DMS114 treated with DMSO at 0.1 percent for 48 hours (cell line): Measurements from ENCODE around the gene RTN1.

Experiments
- DNase-seq: peaks from one replicate; lab custom pipeline; 2025; ENCODE audit not compliant: unreplicated experiment; lab: John Stamatoyannopoulos, UW

RTN1 gene

DNA sequence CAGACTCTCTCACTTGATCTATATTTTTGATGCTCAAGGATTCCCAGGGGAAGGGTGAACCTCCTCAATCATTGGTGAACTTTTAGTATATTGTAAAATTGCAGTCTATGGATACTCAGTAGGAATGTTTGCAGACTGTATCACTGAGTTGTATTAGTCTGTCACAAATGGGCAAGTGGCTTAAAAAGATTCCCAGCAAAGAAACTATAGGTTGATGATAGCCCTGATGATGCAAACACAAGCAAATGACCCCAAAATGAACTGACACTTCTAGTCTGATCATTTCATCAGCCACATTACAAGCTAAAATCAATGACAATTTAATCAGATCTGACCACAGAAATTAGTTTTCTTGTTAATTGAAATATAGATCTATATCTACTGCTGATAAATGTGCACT is 59.5 kb downstream of the RTN1 start:
- DNase-seq, result no peak

- no peak for DNase-seq
Measured at GRCh38 chr14:59803052-59803540, 67.5 kb downstream of the RTN1 start.

- no peak for DNase-seq
Measured at GRCh38 chr14:59788176-59788575, 82.4 kb downstream of the RTN1 start.

DNA sequence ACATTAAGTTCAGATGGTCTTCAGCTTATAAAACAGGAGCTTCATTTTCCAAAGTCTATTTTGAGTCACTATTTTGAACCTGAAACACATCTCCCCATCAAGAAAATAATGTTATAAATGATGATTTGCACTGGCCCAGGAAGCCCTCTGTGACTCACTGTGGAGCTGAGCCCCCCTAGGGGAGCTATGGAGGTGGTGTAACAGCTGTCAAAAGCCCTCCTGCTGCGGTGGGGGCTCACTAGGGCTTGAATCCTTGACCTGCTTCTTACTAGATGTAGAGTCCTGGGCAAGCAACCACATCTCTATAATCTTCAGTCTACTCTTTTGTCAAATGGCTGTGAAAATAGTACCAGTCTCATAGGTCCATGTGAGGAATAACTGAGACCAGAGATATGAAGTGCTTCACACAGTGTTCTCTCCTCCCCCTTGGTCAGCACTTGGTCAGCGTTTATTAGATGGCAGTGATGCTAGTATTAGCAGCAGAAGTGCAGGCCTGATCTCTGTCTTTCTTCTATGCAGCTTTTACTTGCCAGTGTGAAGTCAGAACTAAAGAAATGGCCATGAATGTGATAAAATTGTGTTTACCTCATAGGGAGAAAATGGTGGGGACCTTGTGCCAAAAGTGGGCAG is 83.4 kb downstream of the RTN1 start:
- no peak for DNase-seq

DNA sequence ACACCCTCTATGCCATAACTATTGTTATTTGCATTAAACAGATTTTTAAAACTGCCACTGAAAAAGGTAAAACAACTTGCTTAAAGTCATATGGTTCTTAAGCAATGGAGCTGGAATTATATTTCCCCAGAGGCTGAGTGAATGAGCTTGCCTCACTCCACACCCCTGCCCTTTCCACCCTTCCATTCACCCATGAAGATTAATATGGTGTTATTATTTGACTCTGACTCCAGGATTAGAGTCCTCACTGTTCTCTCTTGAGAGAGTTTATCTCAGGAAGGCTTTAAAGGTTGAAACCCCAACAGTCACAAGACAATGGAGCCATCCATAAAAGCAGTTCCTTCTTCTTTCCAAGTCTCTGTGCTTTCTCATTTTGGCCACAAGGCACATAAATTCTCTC is 84.9 kb downstream of the RTN1 start:
- no peak for DNase-seq

GRCh38 chr14:59782760-59783159 is 87.8 kb downstream of the RTN1 start:
- no peak for DNase-seq

- DNase-seq, result no peak
Measured at GRCh38 chr14:59777006-59777579, 93.5 kb downstream of the RTN1 start.

- DNase-seq, result no peak
Measured at GRCh38 chr14:59776468-59776867, 94.1 kb downstream of the RTN1 start.

DNA sequence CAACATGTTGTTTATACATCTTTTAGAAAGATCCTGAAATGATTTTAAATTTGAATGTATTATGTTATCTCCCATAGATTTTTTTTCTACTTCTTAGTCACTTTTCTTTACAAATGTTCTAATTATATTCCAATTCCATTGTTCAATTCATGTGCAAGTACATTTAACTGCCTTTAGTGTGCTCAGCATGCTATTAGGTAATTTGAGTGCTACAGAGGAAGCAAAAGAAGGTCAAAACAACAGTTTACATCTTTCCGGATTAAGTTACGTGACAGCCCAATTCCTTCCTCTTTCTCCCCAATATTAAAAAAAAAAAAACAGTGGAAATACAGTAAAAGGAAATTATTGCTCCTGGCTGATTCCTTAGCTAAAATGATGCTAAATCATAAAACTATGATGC is 98.3 kb downstream of the RTN1 start:
- no peak for DNase-seq

DNA sequence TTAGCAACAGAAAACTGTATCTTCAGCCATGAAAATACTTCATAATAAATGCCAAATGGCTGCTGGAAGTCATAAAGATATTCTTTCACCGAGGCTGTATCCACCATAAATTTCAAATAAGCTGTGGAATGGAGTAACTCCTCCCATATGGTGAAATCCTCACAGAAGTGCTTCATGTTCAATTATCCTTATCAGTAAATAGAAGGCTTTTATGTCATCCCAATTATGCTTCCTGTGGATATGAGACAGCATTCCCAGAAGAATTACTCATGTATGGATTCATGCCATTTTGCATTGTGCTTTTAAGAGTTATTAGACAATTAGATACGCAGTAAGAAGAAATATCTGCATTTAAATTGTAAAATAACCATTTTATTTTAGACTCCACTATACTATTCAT is 99.0 kb downstream of the RTN1 start:
- DNase-seq, result no peak

DNA sequence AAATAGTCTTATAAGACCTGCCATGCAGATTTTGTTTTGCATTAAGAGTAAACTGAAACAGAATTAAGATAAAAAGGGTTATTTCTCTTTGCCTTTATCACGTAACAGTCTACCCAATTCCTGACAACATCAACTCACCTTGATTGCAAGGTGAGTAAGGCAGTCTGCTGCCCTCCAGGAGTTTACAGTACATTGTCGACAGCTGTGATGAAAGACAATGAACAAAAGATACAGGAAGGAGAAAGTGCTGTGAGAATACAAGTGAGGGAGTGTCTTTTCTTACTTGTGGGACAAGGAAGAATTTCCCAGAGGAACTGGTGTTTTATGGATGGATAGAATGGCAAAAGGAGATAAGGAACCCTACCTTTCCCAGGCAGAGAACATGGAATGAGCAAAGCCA is 101.0 kb downstream of the RTN1 start:
- DNase-seq, result no peak

DNA sequence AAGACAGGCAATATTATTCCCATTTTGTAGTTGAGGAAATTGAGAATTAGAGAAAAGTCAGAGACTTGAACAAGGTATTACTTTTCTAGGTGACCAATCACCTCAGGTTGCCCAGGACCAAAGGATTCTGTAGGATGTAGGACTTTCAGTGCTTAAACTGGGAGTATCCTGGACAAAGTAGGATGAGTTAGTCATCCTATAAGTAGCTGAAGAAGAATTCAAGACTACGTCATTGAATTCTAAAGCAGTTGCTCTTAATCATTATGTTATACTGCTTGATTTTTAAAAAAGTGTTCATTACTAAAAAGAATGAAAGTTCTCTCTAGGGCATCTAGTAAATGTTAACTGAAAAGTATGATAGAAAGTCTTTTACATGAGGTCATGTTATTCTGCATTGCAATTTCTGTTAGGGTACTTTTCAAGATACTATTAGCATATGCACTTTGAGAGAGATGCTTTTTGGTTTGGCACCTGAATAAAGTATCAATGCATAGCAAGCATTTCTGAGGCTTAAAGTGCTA is 101.7 kb downstream of the RTN1 start:
- no peak for DNase-seq

GRCh38 chr14:59761851-59762250 is 108.7 kb downstream of the RTN1 start:
- no peak for DNase-seq

DNA sequence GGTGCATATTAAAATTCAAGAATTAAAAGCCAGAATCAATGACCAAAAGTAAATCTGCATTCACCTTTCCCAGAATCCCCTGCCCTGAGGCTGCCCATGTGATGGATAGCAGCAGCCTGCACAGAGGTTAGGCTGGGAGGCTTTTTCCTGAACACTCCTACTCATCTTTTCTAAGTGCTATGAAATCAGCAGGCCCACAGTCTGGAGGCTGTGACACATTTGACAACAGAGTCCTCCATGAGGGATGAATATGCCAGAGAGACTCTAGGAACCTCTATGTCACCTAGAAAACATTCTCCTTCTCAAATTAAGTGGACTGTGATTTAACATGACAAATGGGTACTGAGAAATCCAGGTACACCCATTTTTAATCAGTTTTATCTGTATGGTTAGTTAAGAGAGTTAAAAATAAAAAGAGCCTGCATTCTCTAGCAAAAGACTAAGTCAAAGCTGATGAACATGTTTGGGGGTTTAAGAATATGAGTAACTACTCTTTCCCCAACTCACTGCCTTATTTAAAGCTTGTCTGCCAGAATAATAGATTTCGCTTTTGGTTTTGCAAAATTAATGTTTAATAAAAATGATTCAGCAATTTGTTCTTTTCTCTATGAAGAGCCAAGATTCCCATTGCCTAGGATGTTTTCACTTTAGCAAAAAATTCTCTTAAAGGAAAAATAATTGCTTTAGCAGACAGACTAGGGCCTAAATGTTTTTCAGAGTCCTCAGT is 115.0 kb downstream of the RTN1 start:
- no peak for DNase-seq

DNA sequence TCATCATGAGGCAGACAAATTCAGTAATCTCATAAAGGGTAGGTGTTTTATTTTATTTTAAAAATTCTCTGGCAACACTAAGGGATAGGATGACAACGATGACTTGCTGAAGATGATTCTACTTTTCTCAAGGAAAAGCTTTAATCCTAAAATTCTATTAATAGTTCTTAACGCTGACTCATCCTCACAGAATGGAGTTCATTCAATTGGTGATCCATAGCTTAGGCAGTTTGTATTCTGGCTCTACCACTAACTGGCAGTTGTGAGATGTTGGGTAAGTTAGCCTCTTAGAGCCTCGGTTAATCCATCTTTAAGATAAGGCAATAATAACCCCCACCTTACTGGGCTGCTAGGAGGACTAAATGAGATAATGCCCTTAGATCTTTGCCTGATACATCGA is 116.3 kb downstream of the RTN1 start:
- DNase-seq, result no peak

DNA sequence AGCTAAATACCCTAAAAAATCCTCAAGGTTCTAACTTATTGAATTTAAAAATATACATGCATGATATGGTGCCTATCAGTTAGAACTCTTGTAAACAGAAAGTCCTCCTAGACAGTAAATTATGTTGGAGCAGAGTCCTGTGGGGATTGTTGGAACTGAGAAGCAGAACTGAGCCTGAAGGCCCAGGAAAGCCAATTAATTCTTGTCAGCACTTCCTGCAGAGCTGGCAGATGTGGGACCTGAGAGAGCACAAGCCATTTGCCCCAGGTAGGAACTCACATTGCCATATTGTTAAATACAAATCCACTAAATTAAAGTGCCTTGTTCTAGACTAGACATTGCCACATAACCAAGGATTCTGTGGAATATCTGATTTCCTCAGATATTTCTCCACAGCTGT is 117.1 kb downstream of the RTN1 start:
- DNase-seq, result no peak

DNA sequence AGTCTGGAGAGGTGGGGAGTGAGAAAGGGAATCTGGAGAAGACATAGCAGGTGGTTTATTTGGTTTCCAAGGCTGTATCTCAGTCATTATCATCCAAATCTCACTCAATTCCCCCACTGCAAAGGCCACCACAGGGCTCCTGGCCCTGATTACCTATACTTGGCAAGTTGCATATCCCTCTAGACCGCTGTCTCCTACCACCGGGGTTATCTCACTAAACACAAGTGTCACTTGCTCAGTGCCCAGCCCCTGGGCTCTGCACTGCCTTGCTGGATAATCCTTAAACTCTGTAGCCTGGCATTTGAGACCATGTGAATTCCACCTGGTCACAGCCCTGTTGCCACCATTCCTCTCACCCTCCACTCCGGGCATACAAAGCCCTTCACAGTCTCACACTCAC is 119.0 kb downstream of the RTN1 start:
- DNase-seq, result no peak

- DNase-seq, result no peak
Measured at GRCh38 chr14:59739794-59740193, 130.8 kb downstream of the RTN1 start.

- no peak for DNase-seq
Measured at GRCh38 chr14:59728304-59728703, 142.3 kb downstream of the RTN1 start.

DNA sequence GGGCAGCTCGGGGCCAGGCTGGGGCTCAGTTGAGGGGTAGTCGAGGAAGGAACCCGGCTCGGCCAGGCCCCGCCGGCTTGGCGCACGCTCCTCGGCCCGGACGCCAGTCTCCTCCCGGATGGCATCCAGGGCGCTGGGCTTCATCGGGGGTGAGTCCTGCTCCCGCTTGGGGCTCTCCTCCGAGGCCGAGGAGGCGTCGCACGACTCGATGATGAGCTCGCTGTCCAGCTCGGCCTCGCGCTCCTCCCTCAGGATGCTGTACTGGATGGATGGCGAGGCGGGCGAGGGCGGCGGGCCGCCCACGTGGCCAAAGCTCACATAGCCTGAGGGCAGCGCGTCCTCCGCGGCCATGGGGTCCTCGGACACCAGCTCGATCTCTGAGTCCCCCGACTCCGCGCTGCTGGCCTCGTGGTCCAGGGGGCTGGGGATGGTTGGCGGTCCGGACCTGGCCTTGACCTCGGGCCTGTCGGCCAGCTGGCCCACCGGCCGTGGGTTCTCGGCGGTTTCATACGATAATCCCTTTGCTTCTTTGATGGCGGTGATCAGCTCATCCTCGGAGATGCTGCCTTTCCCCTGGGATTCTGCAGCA is 143.4 kb downstream of the RTN1 start:
- no peak for DNase-seq

- DNase-seq, result no peak
Measured at GRCh38 chr14:59711080-59711479, 159.5 kb downstream of the RTN1 start.
